Head of caudate nucleus (tissue), 42 donors: ENCODE data around the gene ALKBH1.
"Not testable (repeated sequence)": the region's sequence is repeated elsewhere in the genome, so short reads cannot be mapped to it uniquely, and the experiment has no call there.

Experiments used
- DNase-seq, 42 donors: peaks; one replicate each; pipeline versions ENCODE4 v3.0.0 to v3.0.0-alpha.2; 2020 to 2021; ENCODE audit warnings: mixed read lengths in 7 of 42
- intact Hi-C: fragments of 100-400 bp; cut with DNase I; formaldehyde crosslinking; loops from one replicate; pipeline ENCODE4 v1.15.0; 2022

Gene ALKBH1

DNA sequence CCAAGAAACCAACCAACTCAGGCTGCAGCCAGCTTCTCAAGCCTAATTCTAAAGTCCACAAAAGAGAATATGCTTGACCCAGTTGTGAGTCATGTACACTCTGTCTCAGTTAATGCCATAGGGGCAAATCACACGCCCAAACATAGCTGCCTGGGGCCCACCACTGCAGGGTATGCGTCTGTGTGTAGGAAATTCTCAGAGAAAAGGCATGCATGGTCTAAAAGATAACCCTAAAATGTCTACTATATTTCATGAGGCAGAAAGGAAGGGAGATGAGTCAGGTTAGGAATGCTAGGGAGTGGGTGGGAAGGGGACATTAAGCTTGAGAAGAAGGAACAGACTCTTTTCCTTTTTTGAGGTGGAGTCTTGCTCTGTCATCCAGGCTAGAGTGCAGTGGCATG, 69.1 kb downstream of the ALKBH1 start:
- intact Hi-C loops, result no loop called here

DNA sequence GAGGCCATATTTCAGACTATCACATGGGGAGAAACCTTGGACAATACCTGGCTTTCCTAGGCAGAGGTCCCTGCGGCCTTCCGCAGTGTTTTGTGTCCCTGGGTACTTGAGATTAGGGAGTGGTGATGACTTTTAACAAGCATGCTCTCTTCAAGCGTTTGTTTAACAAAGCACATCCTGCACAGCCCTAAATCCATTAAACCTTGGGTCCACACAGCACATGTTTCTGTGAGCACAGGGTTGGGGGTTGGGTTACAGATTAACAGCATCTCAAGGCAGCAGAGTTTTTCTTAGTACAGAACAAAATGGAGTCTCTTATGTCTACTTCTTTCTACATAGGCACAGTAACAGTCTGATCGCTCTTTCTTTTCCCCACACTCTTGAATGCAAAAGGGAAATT, 72.0 kb downstream of the ALKBH1 start:
- DNase-seq, intact Hi-C loops: not testable (repeated sequence)

More for the DNA sequence above, 69.1 kb downstream of the ALKBH1 start:
- no peak for DNase-seq

DNA sequence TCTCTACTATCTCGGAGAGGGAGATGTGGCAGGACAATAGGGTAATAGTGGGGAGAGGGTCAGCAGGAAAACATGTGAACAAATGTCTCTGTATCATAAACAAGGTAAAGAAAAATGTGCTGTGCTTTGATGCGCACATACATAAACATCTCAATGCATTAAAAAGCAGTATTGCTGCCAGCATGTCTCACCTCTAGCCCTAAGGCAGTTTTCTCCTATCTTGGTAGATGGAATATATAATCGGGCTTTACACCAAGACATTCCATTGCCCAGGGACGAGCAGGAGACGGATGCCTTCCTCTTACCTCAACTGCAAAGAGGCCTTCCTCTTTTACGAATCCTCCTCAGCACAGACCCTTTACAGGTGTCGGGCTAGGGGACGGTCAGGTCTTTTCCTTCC, 72.4 kb downstream of the ALKBH1 start:
- intact Hi-C loops, DNase-seq: not testable (repeated sequence)

DNA sequence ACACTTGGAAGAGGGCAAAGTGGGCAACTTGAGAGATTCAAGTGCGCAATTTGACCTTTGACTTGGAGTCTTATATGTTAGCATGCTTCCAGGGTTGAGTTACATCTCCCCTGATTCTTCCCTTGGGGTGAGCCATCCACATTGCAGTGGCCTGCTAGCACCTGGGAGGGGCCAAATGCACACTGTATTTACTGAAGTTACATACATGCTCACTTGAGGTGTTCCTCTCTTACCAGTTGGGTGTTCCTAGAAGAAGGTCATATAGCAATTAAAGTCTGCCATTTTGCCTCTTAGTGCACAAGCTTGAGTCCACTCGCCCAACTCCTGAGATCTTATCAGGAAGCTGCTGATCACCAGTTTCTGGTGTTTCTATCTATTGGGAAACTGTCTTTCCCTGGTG, 77.7 kb downstream of the ALKBH1 start:
- intact Hi-C loops, result no loop called here
- DNase-seq, result peak in 1 of 42 donors; percentile 5

DNA sequence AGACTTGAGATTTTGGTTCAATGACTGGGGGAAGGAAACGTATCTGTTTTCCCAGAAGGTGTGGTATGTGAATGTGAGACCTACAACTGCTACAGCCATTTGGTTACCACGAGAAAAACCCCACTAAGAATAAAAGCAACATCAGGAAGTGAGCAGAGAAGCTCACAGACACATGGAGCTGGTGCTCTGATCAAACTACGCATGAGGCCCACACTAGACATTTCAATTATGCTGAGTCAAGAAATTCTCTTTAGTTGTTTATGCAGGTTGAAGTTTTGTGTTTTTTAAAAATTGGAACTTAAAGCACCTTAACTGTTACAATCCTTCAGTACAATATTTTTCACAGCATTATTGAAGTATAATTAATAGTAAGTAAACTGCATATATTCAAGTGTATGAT, 82.5 kb downstream of the ALKBH1 start:
- intact Hi-C loops, result no loop called here
- no peak for DNase-seq

DNA sequence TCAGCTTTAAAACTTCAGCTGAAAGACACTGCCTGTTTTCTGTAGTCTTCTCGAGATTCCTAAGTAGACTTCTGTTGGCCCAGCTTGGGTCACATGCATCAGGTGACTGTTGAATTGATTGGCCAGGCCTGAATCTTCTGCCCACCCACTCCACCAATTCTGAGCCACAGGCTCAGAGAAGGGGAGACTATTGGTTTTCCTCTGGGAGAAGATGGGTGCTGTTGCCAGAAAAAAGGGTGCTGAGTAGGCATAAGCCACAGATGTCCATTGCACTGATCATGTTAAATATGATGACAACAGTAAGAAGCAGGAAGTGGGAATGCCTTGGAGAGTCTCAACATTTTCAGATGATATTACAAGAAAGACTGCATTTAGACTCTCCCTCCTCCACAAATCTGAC, 84.6 kb downstream of the ALKBH1 start:
- intact Hi-C loops, result no loop called here
- no peak for DNase-seq
